Measurements from ENCODE around the gene PIK3CD. TPM values are rescaled to one million over a fixed set of nuclear protein-coding genes. Genes with fewer than 3 reads are reported as not detected.

Gene PIK3CD
- total and polyA plus RNA-seq, 2 of the 4 experiments (the other 2 are of a cell fraction) = 5.0 to 12.1 TPM

DNA sequence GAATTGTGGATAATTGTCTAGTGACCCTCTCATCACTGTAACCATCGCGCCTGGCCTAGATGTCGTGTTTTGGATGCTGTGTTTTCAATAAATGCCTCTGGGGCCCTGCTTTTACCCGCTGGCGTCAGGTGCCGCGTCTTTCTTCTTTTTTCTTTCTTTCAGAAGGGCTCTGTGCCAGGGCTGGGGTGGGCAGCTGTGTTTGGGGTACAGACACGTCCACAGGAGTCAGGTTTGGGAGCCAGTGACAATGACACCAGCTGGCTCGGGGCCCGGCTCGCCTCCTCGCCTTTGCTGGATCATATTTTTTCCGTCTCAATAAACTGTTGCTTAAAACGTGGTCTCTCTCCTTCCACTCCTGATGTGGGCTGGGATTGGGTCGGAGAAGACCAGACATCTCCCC lies 46.7 kb upstream of the PIK3CD start:
- H3K23ac ChIP-seq (ENCODE audit: low read depth, low read length) = no peak overlapping the region
- POLR2A ChIA-PET (ENCODE audit: unreplicated experiment) = no interaction called here

More for the DNA sequence above, 46.7 kb upstream of the PIK3CD start:
- Histone ChIP-seq H2BK5ac (ENCODE audit: low read depth, low read length, poor library complexity, severe bottlenecking) (no peak overlapping the region), H3K27ac (ENCODE audit: insufficient read depth, low read length) (no peak overlapping the region), H2AK9ac (replicated peaks; ENCODE audit: low read depth, low read length, poor library complexity) (no peak overlapping the region), H2AFZ (replicated peaks; ENCODE audit: low read length, poor library complexity) (no peak overlapping the region), H3K9ac (ENCODE audit: low read depth, low read length) (no peak overlapping the region), H2BK20ac (ENCODE audit: low read depth, low read length) (no peak overlapping the region), H3K18ac (ENCODE audit: low read depth, low read length) (no peak overlapping the region), H3K36me3 (ENCODE audit: control insufficient read depth, insufficient read depth, low read length) (peaks cover 26% of the 10 kb centered on the region), H3K4me2 (ENCODE audit: low read depth, low read length) (no peak overlapping the region), H4K20me1 (ENCODE audit: insufficient read depth, low read length) (no peaks in the 10 kb centered on the region; the same call in 1 of the 2 replicates), H3K56ac (ENCODE audit: extremely low read depth, insufficient read depth, low read length) (no peak overlapping the region), H2BK120ac (ENCODE audit: low read depth, low read length) (no peak overlapping the region), H3K14ac (replicated peaks; ENCODE audit: low read depth, low read length) (no peak overlapping the region), H4K91ac (ENCODE audit: insufficient read depth, low read depth, low read length) (no peak overlapping the region), H4K5ac (ENCODE audit: low read depth, low read length) (no peak overlapping the region), H3K9me3 (ENCODE audit: control insufficient read depth, insufficient read depth, low read length) (no peaks in the 10 kb centered on the region), H3K79me1 (ENCODE audit: low read depth in 1 of 2, low read length in 2 of 2) (no peaks in the 10 kb centered on the region), H3K4me1 (ENCODE audit: control insufficient read depth, insufficient read depth, low read length) (no peaks in the 10 kb centered on the region; the same call in 1 of the 2 replicates), H2AK5ac (ENCODE audit: low read depth, low read length) (no peak overlapping the region), H3K4ac (ENCODE audit: low read depth, low read length) (no peak overlapping the region), H4K8ac (ENCODE audit: low read depth in 2 of 2, low read length in 2 of 2) (no peak overlapping the region), H3K27me3 (ENCODE audit: control insufficient read depth, insufficient read depth, low read length) (no peaks in the 10 kb centered on the region), H3K9me1 (ENCODE audit: insufficient read depth, low read length) (no peaks in the 10 kb centered on the region), H3K4me3 (ENCODE audit: insufficient read depth, low read depth, low read length) (no peak overlapping the region), H2BK15ac (ENCODE audit: low read depth, low read length) (no peak overlapping the region)
- in situ Hi-C loops (cut with MboI; ENCODE audit: low sequenced_read_pairs) (no loop called here), dilution Hi-C loops (cut with HindIII; ENCODE audit: low sequenced_read_pairs, unreplicated experiment) (no loop called here), intact Hi-C loops (cut with micrococcal nuclease) (no loop called here)
- DNase-seq = no peak
- ATAC-seq (ENCODE audit: low read depth) = no peak
- CTCF ChIA-PET = no interaction called here
- BruUV-seq (replicated peaks) = no TSS peak
- no peak for TF ChIP-seq NFE2L2 (IDR thresholded peaks at IDR 0.05; ENCODE audit: low read depth, low read length)
- no peak for TF ChIP-seq RAD21 (IDR thresholded peaks at IDR 0.05; ENCODE audit: low read length)
- no peak for TF ChIP-seq BHLHE40 (IDR thresholded peaks at IDR 0.05; ENCODE audit: low read depth, low read length)
- no peak for TF ChIP-seq MXI1 (IDR thresholded peaks at IDR 0.05; ENCODE audit: borderline replicate concordance, low read depth, low read length)
- TF ChIP-seq RCOR1 (IDR thresholded peaks at IDR 0.05; ENCODE audit: insufficient replicate concordance, low read length) = no peak
- TF ChIP-seq, protein P1, sequence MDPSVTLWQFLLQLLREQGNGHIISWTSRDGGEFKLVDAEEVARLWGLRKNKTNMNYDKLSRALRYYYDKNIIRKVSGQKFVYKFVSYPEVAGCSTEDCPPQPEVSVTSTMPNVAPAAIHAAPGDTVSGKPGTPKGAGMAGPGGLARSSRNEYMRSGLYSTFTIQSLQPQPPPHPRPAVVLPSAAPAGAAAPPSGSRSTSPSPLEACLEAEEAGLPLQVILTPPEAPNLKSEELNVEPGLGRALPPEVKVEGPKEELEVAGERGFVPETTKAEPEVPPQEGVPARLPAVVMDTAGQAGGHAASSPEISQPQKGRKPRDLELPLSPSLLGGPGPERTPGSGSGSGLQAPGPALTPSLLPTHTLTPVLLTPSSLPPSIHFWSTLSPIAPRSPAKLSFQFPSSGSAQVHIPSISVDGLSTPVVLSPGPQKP (IDR thresholded peaks at IDR 0.05; ENCODE audit: borderline replicate concordance, low read depth, low read length) = no peak
- WGBS, 2 experiments (ENCODE audit: extremely low coverage in 2 of 2, insufficient read length in 1 of 2) = 73% methylated on average over 4 of the region's 15 CpGs; no CpG with 5 or more reads in 1 of the 2 experiments

Data from IMR-90 (cell line).